ENCODE measurements around the gene GSE1. TPM values are rescaled to one million over a fixed set of nuclear protein-coding genes. Genes with fewer than 3 reads are reported as not detected.
A peak's percentile ranks its signal among the peaks of the same experiment; 100 is the strongest.

GSE1 gene
- total and polyA plus RNA-seq, 7 experiments from 2014 or later = 0.18 to 69.2 (median 11.3) TPM

DNA sequence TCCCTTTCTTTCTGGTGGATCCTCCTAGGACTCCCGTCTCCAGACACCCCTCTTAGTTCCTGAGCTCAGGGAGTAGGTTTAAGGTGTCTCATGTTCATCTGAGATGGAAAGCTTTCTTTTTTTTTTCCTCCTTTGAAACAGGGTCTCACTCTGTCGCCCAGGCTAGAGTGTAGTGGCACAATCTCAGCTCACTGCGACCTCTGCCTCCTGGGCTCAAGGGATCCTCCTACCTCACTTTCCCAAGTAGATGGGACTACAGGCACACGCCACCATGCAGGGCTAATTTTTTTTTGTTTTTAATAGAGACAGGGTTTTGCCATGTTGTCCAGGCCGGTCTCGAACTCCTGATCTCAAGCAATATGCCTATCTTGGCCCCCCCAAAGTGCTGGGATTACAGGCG lies 3.6 kb upstream of the GSE1 start:
- Histone ChIP-seq H3K4me1 (ENCODE audit: control insufficient read depth in 2 of 2, insufficient read depth in 2 of 2, low read length in 2 of 2) (peaks cover 13 to 19% of the 10 kb centered on the region in 2 donors), H3K9me3 (ENCODE audit: control insufficient read depth in 2 of 3, low read length in 3 of 3) (no peaks in the 10 kb centered on the region), H3K36me3 (ENCODE audit: control insufficient read depth in 2 of 3, insufficient read depth in 3 of 3, low read length in 3 of 3) (no peaks in the 10 kb centered on the region), H3K27me3 (ENCODE audit: control insufficient read depth in 2 of 2, insufficient read depth in 2 of 2, low read length in 2 of 2) (no peaks in the 10 kb centered on the region), H3K27ac (ENCODE audit: low read depth, low read length) (no peak overlapping the region), H3K4me3 (ENCODE audit: low read length) (no peak overlapping the region)
- Mint-ChIP-seq H3K4me1 (peaks cover 9 to 48% (median 16%) of the 10 kb centered on the region in 7 donors), H3K36me3 (no peaks in the 10 kb centered on the region), H3K9me3 (no peaks in the 10 kb centered on the region), H3K4me3 (peak overlapping the region in 6 of 10 donors; percentile 2 to 84 (median 44)), H3K27ac (no peak overlapping the region), H3K27me3 (peaks cover 0 to 6% (median 0%) of the 10 kb centered on the region in 5 donors)
- POLR2A ChIA-PET = interaction anchor here (0.5 to 1.5 kb wide), 5 partner anchors 24 to 1788 kb away, joined by 3 to 5 read pairs (median 3); no protein-coding TSS in a partner anchor
- DNase-seq (no peak), ATAC-seq (no peak)
- CTCF ChIA-PET = interaction anchor here (0.5 to 2.5 kb wide), 11 partner anchors 34 to 305 kb away, joined by 3 to 14 read pairs (median 4); no protein-coding TSS in a partner anchor
- intact Hi-C loops (cut with micrococcal nuclease) = no loop called here

- H3K4me3 ChIP-seq (ENCODE audit: low read length) = no peak overlapping the region
- H3K4me1 ChIP-seq (ENCODE audit: control insufficient read depth in 2 of 2, insufficient read depth in 2 of 2, low read length in 2 of 2) = peaks cover 16 to 24% of the 10 kb centered on the region in 2 donors
- ChIA-PET CTCF (interaction anchor here (0.8 to 2.5 kb wide), 13 partner anchors 34 to 307 kb away, joined by 3 to 14 read pairs (median 5); no protein-coding TSS in a partner anchor), POLR2A (interaction anchor here (0.5 to 1.5 kb wide), 5 partner anchors 25 to 1787 kb away, joined by 3 to 5 read pairs (median 3); no protein-coding TSS in a partner anchor)
- no peak overlapping the region for H3K27ac ChIP-seq (ENCODE audit: low read depth, low read length)
- intact Hi-C loops (cut with micrococcal nuclease) = loop anchor here (1.0 to 5.0 kb wide), 7 partner anchors 55 to 307 kb away; no protein-coding TSS in a partner anchor
- DNase-seq (no peak), ATAC-seq (no peak)
- no peaks in the 10 kb centered on the region for H3K9me3 ChIP-seq (ENCODE audit: control insufficient read depth in 2 of 3, low read length in 3 of 3)
- Mint-ChIP-seq H3K4me1 (peaks cover 11 to 53% (median 21%) of the 10 kb centered on the region in 7 donors), H3K4me3 (peak overlapping the region in 6 of 10 donors; percentile 29 to 84 (median 80)), H3K9me3 (no peaks in the 10 kb centered on the region), H3K27ac (peak overlapping the region in 2 of 9 donors; percentile 29 to 55), H3K36me3 (no peaks in the 10 kb centered on the region), H3K27me3 (peaks cover 0 to 8% (median 0%) of the 10 kb centered on the region in 5 donors)
- H3K27me3 ChIP-seq (ENCODE audit: control insufficient read depth in 2 of 2, insufficient read depth in 2 of 2, low read length in 2 of 2) = peaks cover 0 to 2% of the 10 kb centered on the region in 2 donors
- H3K36me3 ChIP-seq (ENCODE audit: control insufficient read depth in 2 of 3, insufficient read depth in 3 of 3, low read length in 3 of 3) = no peaks in the 10 kb centered on the region
Measured at GRCh38 chr16:85610059-85610445, 3.1 kb upstream of the GSE1 start.

DNA sequence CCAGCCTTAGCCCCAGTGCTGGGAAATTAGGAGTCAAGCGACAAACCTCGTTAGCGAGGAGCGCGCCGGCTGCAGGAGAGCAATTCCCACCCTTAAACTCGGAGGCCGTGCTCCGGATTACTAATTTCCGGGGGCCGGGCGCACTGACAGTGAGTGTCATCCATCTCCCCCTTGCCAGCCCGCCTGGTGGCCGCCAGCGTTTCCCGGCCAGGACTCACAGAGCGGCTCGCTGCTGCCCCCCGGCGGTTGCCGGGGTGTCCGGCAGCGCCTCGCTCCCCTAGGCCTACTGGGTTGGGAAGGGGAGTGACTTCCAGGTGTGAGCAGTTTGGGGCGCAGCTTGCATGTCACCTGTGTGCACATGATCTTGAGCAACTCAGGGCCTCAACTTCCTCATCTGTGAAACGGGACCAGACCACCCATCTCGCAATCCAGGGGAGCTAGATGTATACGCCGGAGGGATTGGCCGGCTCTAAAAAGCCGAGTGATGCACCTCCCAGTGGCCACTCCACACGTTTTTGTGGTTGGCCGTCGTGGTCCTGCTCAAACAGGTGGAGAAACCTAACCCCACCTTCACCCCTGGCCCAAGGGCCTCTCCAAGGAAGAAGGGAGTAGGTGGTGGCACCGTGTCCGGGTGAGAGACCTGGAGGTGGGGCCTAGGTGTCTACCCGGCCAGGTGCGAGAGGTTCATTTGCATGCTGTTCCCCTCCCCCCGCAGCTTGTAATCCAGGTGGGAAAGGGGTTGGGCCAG lies 2.5 kb upstream of the GSE1 start:
- peak overlapping the region in 5 of 9 donors; percentile 17 to 76 (median 76) for H3K27ac Mint-ChIP-seq
- ChIA-PET CTCF (interaction anchor here (0.6 to 2.5 kb wide), 16 partner anchors 10 to 412 kb away, joined by 3 to 14 read pairs (median 4); no protein-coding TSS in a partner anchor), POLR2A (interaction anchor here (0.5 to 1.5 kb wide), 4 partner anchors 54 to 1787 kb away, joined by 3 to 5 read pairs (median 4); no protein-coding TSS in a partner anchor)
- peaks cover 22 to 30% of the 10 kb centered on the region in 2 donors for H3K4me1 ChIP-seq (ENCODE audit: control insufficient read depth in 2 of 2, insufficient read depth in 2 of 2, low read length in 2 of 2)
- peak; percentile 68 to 93 (median 80) for DNase-seq
- ATAC-seq = peak; percentile 85
- intact Hi-C loops (cut with micrococcal nuclease) = loop anchor here (1.0 to 5.0 kb wide), 8 partner anchors 55 to 307 kb away; no protein-coding TSS in a partner anchor
- H3K27ac ChIP-seq (ENCODE audit: low read depth, low read length) = no peak overlapping the region
- H3K9me3 Mint-ChIP-seq = no peaks in the 10 kb centered on the region
- peak overlapping the region; percentile 66 for H3K4me3 ChIP-seq (ENCODE audit: low read length)
- peaks cover 0 to 13% (median 0%) of the 10 kb centered on the region in 5 donors for H3K27me3 Mint-ChIP-seq
- H3K4me1 Mint-ChIP-seq = peaks cover 15 to 55% (median 26%) of the 10 kb centered on the region in 7 donors
- peak overlapping the region; percentile 73 to 86 (median 81) for H3K4me3 Mint-ChIP-seq
- H3K36me3 ChIP-seq (ENCODE audit: control insufficient read depth in 2 of 3, insufficient read depth in 3 of 3, low read length in 3 of 3) = no peaks in the 10 kb centered on the region
- H3K27me3 ChIP-seq (ENCODE audit: control insufficient read depth in 2 of 2, insufficient read depth in 2 of 2, low read length in 2 of 2) = peaks cover 0 to 2% of the 10 kb centered on the region in 2 donors
- no peaks in the 10 kb centered on the region for H3K9me3 ChIP-seq (ENCODE audit: control insufficient read depth in 2 of 3, low read length in 3 of 3)
- H3K36me3 Mint-ChIP-seq = no peaks in the 10 kb centered on the region

GRCh38 chr16:85611194-85611443 lies 2.0 kb upstream of the GSE1 start:
- Mint-ChIP-seq H3K27ac (peak overlapping the region in 1 of 9 donors; percentile 76), H3K4me3 (peak overlapping the region; percentile 73 to 86 (median 81)), H3K27me3 (peaks cover 0 to 16% (median 0%) of the 10 kb centered on the region in 5 donors), H3K36me3 (no peaks in the 10 kb centered on the region), H3K9me3 (no peaks in the 10 kb centered on the region), H3K4me1 (peaks cover 19 to 55% (median 29%) of the 10 kb centered on the region in 7 donors)
- H3K27me3 ChIP-seq (ENCODE audit: control insufficient read depth in 2 of 2, insufficient read depth in 2 of 2, low read length in 2 of 2) = peaks cover 0 to 2% of the 10 kb centered on the region in 2 donors
- H3K4me1 ChIP-seq (ENCODE audit: control insufficient read depth in 2 of 2, insufficient read depth in 2 of 2, low read length in 2 of 2) = peaks cover 26 to 35% of the 10 kb centered on the region in 2 donors
- peak overlapping the region; percentile 66 for H3K4me3 ChIP-seq (ENCODE audit: low read length)
- no peak overlapping the region for H3K27ac ChIP-seq (ENCODE audit: low read depth, low read length)
- CTCF ChIA-PET = interaction anchor here (0.6 to 2.5 kb wide), 13 partner anchors 10 to 413 kb away, joined by 3 to 14 read pairs (median 5); no protein-coding TSS in a partner anchor
- POLR2A ChIA-PET = interaction anchor here (0.6 to 1.5 kb wide), 3 partner anchors 54 to 303 kb away, joined by 3 to 5 read pairs (median 3); no protein-coding TSS in a partner anchor
- H3K36me3 ChIP-seq (ENCODE audit: control insufficient read depth in 2 of 3, insufficient read depth in 3 of 3, low read length in 3 of 3) = no peaks in the 10 kb centered on the region
- H3K9me3 ChIP-seq (ENCODE audit: control insufficient read depth in 2 of 3, low read length in 3 of 3) = no peaks in the 10 kb centered on the region
- DNase-seq (no peak), ATAC-seq (no peak)
- intact Hi-C loops (cut with micrococcal nuclease) = loop anchor here (1.0 to 5.0 kb wide), 2 partner anchors 304 to 305 kb away; no protein-coding TSS in a partner anchor

- H3K36me3 Mint-ChIP-seq = no peaks in the 10 kb centered on the region
- DNase-seq = peak in 6 of 9 donors; percentile 15 to 57 (median 24)
- peak overlapping the region in 9 of 10 donors; percentile 36 to 87 (median 54) for H3K4me3 Mint-ChIP-seq
- H3K9me3 Mint-ChIP-seq = no peaks in the 10 kb centered on the region
- no peak overlapping the region for H3K27ac ChIP-seq (ENCODE audit: low read depth, low read length)
- POLR2A ChIA-PET = interaction anchor here (1.4 kb wide), 1 partner anchor 191 kb away, joined by 3 read pairs; no protein-coding TSS in a partner anchor
- H3K27me3 ChIP-seq (ENCODE audit: control insufficient read depth in 2 of 2, insufficient read depth in 2 of 2, low read length in 2 of 2) = peaks cover 0 to 2% of the 10 kb centered on the region in 2 donors
- H3K9me3 ChIP-seq (ENCODE audit: control insufficient read depth in 2 of 3, low read length in 3 of 3) = no peaks in the 10 kb centered on the region
- H3K4me3 ChIP-seq (ENCODE audit: low read length) = peak overlapping the region; percentile 17
- no peak for ATAC-seq
- H3K27me3 Mint-ChIP-seq = peaks cover 0 to 17% (median 2%) of the 10 kb centered on the region in 5 donors
- peaks cover 31 to 40% of the 10 kb centered on the region in 2 donors for H3K4me1 ChIP-seq (ENCODE audit: control insufficient read depth in 2 of 2, insufficient read depth in 2 of 2, low read length in 2 of 2)
- peaks cover 22 to 57% (median 31%) of the 10 kb centered on the region in 7 donors for H3K4me1 Mint-ChIP-seq
- CTCF ChIA-PET = interaction anchor here (0.7 to 2.5 kb wide), 3 partner anchors 134 to 191 kb away, joined by 3 to 14 read pairs (median 10); no protein-coding TSS in a partner anchor
- intact Hi-C loops (cut with micrococcal nuclease) = loop anchor here (1.0 to 5.0 kb wide), 4 partner anchors 77 to 305 kb away; partner anchors contain the start of genes COX4I1 (in 1 of the 2), EMC8 (in 1 of the 2) and GINS2 (in 1 of the 2)
- H3K27ac Mint-ChIP-seq = no peak overlapping the region
- H3K36me3 ChIP-seq (ENCODE audit: control insufficient read depth in 2 of 3, insufficient read depth in 3 of 3, low read length in 3 of 3) = no peaks in the 10 kb centered on the region
Measured at GRCh38 chr16:85611444-85612190, 1.5 kb upstream of the GSE1 start.
